Stimulated activated CD4-positive, alpha-beta T cell treated with anti-CD3 and anti-CD28 coated beads, Interleukin-2, amount 100 ng/mL, for 24 hours (primary cell): ENCODE data around the gene MYG1.
"Not testable (repeated sequence)": the region's sequence is repeated elsewhere in the genome, so short reads cannot be mapped to it uniquely, and the experiment has no call there.

Experiments used
- DNase-seq, 2 donors: peaks; one replicate each; pipeline ENCODE4 v3.0.0-alpha.2; 2020

The MYG1 gene

DNA sequence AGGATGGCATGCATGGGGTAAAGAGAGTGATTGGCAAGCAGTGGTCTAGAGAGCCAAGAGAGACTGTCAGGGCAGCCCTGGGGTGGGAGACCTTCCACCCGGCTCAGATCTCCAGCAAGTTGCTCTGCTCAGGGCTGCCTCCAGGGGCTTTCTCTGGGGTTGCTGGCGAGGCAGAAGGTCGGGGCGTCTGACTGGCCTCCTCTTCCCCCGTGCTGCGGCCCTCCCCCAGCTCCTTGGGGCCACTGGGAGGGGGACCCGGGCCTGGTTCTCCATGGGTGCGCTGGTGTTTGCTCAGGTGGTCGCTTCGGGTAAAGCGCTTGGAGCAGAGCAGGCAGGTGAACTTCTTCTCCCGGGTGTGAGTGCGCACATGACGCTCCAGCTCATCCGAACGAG, 28.5 kb downstream of the MYG1 start:
- DNase-seq = no peak

DNA sequence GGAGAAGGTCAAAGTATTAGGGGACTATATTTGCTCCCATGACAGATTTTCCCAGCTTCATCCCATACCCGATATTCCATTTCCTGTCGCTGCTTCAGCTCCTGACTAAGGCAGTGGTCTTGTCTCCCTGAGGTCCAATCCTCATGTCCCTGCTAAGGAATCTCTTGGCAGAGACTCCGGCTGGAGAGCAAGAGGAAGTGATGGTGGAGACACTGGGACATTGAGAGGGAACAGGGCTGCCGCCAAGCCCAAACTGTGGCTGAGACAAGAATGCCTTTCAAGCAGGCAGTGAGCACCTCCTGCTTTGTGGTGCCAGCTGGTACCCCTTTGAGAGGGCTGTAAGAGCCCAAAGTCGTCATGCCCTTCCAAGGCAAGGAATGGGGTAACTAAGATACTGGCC, 31.2 kb downstream of the MYG1 start:
- no peak for DNase-seq

DNA sequence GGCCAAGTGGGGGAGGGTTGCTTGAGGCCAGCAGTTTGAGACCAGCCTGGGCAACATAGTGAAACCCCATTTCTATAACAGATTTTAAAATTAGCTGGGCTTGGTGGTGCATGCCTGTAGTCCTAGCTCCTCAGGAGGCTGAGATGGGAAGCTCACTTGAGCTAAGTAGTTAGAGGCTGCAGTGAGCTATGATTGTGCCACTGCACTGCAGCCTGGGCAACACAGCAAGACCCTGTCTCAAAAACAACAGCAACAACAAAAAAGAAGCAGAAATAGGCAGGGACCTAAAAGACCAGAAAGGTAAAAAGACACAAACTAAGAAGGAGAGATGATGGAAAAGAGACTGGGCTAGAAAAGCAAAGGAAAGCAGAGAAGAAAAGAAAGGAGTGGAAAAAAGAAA, 32.8 kb downstream of the MYG1 start:
- DNase-seq = not testable (repeated sequence)

DNA sequence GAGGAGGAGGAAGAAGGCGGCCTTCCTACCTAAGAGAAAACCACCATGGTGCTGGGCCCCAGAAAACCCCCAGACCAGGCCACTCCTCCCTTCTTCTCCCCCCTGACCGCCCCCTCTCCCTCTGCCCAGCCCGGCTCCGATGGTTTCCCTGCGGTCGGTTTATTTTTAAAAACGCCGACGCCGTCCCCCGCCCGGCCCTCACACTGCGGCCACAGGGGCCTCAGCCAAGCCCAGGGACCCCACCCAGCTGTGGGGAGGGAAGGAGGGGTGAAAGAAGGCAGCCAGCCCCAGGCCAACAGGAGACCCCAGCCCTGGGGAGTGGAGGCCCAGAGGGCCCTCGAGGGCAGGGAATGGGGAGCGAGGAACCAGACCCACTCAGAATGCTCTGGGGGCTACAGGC, 33.2 kb downstream of the MYG1 start:
- no peak for DNase-seq

DNA sequence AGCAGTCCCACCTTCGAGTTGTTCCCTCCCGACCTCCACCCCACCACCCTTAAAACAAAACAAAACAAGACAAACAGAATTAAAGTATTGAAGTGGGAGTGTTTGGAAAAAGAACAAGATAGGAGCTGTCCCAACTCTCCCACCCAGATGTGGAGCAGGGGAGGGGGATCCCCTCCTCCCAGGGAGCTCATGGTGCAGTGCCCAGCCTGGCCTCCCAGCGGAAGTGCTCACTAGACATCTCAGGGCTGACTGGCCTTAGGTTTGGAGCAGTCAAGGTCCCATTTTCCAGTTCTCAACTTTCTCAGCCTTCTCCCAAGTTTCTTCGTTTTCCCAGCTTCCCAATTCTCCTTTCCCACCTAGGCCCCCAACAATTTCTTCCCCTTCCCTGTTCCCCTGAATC, 33.8 kb downstream of the MYG1 start:
- DNase-seq = no peak

DNA sequence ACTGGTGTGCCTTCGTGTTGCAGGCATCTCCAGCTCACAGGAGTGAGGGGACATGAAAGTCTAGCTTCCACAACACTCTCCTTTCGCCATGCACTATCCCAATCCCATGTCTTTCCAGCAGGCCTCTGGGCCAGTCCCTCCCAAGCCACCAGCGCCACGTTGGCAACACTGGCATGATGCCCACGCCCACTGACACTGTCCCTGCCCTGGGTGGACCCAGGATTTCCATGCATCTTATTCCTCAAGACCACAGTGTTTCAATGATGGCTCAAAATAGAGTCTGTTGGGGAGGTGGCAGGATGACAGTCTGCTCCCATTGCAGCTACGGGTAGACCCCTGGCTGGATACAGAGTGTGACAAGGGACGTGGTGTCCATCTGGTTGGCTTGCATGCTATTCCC, 34.4 kb downstream of the MYG1 start:
- DNase-seq = no peak

DNA sequence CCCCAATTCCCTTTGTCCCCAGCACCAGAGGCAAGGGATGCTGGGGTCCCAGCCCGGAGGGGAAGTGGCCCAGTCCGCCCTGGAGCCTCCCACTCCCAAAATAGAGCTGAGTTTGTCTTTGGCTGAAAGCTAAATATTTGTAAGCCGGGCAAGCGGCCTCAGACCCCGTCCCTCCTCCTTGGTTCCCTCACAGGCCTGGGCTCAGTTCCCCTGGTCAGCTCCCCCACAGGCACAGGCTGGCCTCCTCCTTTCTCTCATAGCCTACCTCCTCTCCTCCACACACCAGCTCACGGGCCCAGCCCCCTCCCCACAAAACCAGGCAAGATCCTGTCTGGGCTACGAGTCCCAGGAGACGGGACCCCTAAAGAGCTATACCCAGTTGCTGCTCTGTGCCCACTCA, 35.3 kb downstream of the MYG1 start:
- no peak for DNase-seq

DNA sequence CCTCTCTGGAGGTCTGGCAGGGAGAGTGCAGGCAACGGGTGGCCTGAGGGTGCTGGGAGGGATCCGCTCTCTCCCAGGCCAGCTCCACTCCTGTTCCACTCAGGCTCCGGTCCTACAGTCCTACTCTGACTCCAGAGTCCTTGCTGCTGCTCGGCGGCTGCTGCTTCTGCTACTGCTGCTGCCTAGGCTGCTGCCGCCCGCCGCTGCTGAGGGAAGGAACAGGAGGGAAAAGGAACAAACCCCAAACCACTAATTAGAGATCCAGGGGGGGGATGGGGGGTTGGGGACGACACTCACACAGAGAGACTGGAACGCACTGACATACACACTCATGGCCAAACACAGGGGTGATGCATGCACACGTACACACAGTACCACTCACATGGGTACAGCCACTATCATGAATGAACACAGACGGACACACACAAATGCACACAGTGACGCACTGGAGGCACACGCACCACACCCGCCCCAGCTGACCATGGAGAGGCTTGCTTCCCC, 36.7 kb downstream of the MYG1 start, which contains the start of gene SP7:
Gene SP7 (minus strand): TSS at position 174 of the 501 bp plus-strand sequence. CDS start 708 bp downstream, outside the sequence.
- DNase-seq = no peak

DNA sequence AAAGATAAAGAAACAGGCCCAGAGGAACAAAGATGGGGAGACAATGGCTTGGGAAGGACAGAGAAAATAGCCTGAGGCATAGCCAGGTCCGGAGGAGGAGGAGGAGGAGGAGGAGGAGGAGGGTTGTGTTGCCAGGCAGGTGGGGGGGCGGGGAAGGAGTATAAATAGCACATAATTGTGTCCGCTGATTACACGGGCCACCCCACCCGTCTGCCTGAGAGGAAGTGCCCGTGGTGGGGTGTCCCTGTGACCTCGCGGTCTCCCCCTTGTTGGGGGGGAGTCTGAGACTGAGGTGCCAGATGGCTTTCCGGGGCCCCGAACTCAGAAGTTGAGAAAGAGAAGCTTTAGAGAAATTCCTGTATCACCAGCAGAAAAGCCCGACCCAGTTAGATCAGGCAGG, 38.5 kb downstream of the MYG1 start:
- no peak for DNase-seq

DNA sequence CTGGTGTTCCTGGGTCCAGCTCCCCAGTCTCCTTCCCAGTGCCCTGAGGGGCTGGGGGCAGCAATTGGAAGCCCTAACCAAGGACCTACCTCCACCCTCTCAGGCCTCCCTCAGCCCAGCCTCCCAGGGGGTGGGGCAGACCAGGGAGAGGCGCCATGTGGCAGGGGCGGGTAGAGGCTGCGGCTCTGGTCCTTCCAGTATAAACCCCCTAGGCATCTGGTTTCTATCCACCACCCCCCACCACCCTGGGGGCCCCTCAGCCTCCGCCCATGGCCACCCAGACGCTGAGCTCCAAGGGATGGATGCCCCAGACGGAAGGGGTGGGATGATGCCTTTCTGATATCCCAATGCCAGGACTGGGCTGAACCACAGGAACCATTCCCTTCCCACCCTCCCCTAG, 39.4 kb downstream of the MYG1 start:
- DNase-seq = no peak

DNA sequence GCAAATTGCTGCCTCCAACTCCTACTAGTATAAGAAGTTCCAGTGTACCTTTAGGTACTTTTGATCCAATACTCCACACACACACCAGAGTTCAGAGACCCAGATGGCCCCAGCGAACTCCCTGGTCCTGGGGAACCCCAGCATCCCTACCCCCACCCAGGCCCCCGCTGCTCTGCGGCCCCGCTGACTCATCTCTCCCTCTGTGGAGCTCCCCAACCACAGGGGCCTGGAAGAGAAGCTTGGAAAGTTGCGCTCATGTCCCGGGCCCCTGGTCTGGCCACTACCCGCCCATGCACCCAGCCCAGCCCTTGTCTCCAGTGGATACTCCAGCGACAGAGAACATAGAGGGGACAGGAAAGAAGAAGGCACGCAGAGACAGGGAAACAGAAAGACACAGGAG, 40.9 kb downstream of the MYG1 start:
- no peak for DNase-seq

DNA sequence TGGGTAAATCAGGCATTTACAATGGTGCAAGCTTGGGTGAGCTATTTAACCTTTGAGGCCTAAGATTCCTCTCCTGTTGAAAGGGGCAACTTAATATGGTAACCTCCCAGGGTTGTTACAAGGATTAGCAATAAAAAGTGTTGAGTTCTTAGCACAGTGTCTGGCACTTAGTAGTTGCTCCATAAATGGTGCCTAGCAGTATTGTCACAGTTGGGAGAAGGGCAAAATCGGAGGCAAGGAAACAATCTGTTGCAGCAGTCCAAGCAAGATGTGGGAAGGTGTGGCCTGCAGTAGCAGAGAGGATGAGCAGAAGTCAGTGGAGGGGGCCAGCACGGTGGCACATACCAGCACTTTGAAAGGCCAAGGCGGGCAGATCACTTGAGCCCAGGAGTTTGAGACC, 44.0 kb downstream of the MYG1 start:
- DNase-seq = no peak

DNA sequence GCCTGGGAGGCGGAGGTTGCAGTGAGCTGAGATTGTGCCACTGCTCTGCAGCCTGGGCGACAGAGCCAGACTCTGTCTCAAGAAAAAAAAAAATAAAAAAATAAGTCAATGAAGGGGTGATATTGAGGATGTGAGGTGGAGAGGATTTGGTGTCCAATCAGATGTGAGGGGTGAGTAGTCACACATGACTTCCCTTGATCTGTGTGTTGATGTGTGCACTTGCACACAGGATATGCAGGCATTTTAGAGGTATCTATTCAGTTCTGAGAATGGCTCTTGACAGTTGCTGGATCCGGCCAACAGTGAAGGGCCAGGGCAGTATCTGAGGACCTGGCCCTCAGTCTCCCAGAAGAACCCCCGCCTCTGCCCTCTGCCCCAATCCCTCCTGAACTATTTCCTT, 44.5 kb downstream of the MYG1 start:
- no peak for DNase-seq

DNA sequence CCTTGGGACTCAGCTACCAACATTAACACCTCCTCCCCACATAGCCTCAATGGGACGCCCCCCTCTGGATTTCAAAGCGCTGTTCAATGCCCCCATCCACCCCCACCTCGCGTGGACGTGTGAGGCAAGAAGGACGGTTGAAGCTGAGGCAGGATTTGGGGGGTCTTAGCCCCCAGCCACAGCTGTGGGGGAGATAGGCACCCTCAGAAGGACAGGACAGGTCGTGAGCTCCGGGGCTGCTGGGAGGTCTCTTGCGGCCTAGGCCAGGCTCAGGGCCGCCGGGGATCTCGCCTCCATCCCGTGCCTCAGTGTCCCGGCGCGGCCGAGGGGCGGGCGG, 45.0 kb downstream of the MYG1 start:
- no peak for DNase-seq

DNA sequence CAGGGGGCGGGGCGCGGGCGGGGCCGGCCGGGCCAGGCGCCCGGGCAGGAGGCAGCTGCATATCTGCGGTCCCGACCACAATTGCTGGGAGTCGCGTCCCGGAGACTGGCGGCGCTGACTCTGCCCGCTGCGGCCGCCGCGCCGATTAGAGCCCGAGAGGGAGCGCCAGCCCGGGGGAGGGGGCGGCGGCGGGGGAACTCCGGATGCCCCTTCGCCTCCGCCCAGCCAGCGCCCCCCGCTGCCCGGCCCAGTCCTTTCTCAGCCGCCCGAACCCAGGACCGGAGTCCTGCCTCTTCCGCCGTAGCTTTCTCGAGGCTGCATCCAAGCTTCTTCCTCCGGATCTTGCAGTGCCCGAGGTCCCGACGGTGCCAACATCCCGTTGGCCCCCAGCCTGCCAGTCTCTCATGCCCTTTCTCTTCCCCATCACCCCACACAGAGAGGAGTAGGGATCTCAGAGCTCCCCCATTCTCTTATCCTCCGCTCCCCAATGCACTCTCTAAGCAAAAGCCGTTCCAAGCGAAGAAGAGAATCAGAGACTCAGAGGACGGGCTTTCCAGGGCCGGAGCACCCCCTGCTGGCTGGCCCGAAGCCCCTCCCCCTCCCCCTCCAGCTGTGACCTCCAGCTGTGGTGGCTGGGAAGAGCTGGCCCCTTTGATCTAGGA, 45.5 kb downstream of the MYG1 start:
- peak; percentile 76 to 78 for DNase-seq

DNA sequence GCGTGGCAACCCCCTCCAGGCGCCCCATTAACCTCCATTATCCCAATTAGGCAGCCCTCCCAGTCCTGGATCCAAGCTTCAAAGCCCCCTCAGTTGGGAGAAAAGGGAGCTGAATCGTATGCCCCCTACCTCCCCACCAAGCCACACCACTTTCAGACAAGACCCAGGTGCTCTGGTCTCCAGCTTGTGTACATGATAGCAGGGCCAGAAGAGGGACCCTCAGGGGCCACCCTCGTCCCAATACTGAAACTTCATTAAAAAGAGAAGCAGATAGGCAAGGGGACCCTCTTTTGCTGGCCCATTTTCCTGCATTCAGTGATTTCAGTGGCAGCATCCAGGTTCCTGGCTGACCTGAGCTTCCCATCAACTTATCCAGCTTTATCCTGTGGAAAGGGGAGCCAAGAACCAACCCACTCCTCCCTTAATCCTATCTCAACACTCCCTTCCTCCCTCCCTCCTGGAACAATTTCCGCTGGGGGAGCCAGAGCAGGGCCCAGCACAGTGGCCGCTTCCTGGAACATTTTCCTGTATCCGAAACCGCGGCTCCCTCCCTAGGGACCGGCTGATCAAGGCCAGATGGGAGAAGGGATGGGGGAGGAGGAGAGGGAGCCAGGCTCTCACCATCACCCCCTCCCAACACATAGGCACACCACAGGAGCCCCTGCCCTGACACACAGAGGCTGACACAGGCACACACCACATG, 46.1 kb downstream of the MYG1 start:
- no peak for DNase-seq

DNA sequence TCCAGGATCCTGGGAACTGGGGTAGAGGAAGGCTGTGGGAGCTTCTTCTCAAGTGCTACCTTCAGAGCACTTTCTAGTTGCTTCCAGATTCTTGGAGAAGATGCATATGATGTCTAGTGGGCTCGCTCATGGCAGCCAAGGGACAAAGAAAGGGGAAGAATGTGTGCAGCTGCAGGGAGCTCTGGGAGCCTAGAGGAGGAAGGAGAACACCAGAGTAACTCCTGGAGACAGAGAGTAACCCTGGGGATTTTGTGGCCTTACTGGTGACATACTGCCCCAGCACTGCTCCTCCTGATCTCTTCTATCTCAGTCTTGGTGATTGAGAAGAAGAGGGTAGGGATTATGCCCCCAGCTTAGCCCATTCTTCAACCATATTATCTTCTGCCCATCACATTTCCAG, 47.0 kb downstream of the MYG1 start:
- DNase-seq = no peak

DNA sequence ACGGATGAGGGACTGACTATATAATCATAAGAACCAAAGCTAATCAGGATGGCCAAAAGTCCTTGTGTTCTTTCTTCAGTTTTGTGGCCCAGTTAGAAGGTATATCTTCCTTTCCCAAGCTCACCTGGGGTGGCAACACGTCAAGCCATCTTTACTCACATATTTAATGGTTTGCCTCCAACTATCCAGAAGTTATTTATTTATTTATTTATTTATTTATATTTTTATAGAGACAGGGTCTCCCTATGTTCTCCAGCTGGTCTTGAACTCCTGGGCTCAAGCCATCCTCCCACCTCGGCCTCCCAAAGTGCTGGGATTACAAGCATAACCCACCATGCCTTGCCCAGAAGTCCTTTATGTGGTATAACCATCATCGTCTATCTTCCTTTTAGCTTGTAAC, 48.4 kb downstream of the MYG1 start:
- no peak for DNase-seq

DNA sequence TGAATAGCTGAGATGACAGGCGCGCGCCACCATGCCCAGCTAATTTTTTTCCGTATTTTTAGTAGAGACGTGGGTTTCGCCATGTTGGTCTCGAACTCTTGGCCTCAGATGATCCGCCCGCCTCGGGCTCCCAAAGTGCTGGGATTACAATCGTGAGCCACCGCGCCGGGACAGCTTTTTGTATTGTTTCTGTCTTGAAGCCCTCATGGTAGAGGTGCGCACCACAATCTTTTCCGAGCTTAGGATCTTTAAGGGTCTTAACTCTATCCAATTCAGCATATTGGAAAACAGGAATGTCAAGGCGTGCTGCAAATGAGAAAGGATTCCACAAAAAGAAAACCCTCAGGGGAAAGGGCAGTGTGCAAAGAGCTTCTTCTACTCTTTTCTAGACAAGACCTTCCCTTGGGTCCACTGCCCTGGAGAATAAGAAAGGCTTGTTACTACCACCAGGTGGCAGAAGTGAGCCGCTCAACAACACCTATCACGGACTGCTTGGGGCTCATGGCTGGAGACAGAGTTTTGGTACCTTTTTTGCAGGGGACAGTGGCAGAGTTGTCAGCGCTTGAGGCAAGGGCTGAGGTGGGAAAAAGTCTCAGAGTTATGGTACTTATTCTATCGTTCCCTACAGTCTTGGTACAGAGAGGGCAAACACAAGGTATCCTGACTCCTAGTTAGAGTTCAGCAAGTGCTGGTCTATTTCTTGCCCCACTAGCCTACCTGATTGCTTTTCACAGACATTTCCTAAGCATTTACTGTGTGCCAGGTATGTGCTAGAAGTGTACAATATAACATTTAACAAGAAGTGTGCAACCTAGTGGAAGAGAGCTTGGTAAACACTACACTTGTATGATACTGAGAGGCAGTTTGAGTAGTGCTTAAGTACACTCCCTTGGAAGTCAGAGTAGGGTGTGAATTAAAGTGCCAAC, 53.1 kb downstream of the MYG1 start:
- DNase-seq = peak; percentile 83 to 84

DNA sequence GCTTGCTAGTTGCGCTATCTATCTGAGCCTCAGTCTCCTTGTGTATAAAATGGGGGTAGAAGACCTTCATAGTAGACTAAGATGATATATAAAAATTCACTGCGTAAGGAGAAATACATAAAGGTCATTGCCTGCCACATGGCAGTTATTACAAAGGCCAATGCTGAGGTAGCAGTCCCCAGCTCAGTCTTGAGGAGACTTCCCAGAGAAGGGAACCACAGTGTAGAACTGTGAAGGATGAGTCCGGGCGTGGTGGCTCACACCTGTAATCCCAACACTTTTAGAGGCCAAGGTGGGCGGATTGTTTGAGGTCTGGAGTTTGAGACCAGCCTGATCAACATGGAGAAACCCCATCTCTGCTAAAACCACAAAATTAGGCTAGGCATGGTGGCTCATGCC, 53.8 kb downstream of the MYG1 start:
- no peak for DNase-seq

DNA sequence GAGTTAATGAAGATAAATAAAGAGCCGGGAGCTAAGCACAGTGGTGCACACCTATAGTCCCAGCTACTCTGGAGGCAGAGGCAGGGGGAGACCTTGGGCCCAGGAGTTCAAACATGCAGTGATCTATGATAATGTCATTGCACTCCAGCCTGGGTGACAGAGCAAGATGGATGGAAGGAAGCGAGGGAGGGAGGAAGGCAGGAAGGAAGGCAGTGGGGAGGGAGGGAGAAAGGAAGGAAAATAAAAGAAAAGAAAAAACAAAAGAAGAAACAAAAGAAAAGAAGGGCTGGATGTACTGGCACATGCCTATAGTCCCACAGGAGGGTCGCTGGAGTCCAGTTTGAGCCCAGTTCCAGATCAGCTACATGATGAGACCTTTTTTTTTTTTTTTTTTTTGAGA, 55.6 kb downstream of the MYG1 start:
- no peak for DNase-seq
